Keratinocyte (primary cell): ENCODE measurements around the gene HTRA1. TPM values are rescaled to one million over a fixed set of nuclear protein-coding genes. Genes with fewer than 3 reads are reported as not detected.
A peak's percentile ranks its signal among the peaks of the same experiment; 100 is the strongest.

Experiments
- DNase-seq: peaks from one replicate; pipeline ENCODE4 v3.0.0-alpha.2; 2011; ENCODE audit warnings: low read depth, missing footprints, low spot score
- FAIRE-seq: peaks from 2 replicates; lab custom pipeline; 2011; peaks lifted over from hg19 to GRCh38; lab: Jason Lieb, UNC
- H2AFZ ChIP-seq: 2 replicates; pipeline ENCODE4 v1.6.0; 2012; ENCODE audit warnings: low read length, control low read depth, inconsistent platforms; ENCODE audit not compliant: control insufficient read depth
- H3K27ac ChIP-seq: 2 replicates; pipeline ENCODE4 v1.5.1; 2011; ENCODE audit warnings: low read length; ENCODE audit not compliant: control insufficient read depth, insufficient read depth
- H3K27me3 ChIP-seq: 3 replicates; pipeline ENCODE4 v1.6.0; 2011; ENCODE audit warnings: low read length; ENCODE audit not compliant: control insufficient read depth, insufficient read depth; ENCODE audit errors: extremely low read depth
- H3K36me3 ChIP-seq, 2 experiments: 2 replicates in 1 of 2; 3 replicates in 1 of 2; pipeline ENCODE4 v1.5.1; 2011; ENCODE audit warnings: low read length in 2 of 2, mild to moderate bottlenecking in 1 of 2; ENCODE audit not compliant: control insufficient read depth in 2 of 2, insufficient read depth in 2 of 2; ENCODE audit errors: extremely low read depth in 1 of 2
- H3K4me1 ChIP-seq: 3 replicates; pipeline ENCODE4 v1.5.1; 2011; ENCODE audit warnings: low read length; ENCODE audit not compliant: control insufficient read depth, insufficient read depth; ENCODE audit errors: extremely low read depth
- H3K4me2 ChIP-seq: 3 replicates; pipeline ENCODE4 v1.6.0; 2011; ENCODE audit warnings: low read depth, low read length; ENCODE audit not compliant: control insufficient read depth, insufficient read depth; ENCODE audit errors: extremely low read depth
- H3K4me3 ChIP-seq, 3 experiments: fragments of 200-600 bp in 1 of 3; sonication (generic) in 1 of 3; 2 replicates in 2 of 3; 3 replicates in 1 of 3; pipeline ENCODE4 v1.5.1; 2011 to 2016; ENCODE audit warnings: low read length in 3 of 3, mild to moderate bottlenecking in 3 of 3, control low read depth in 2 of 3, inconsistent platforms in 1 of 3, low read depth in 1 of 3, mixed read lengths in 1 of 3, mixed run types in 1 of 3, moderate library complexity in 1 of 3; ENCODE audit not compliant: control insufficient read depth in 2 of 3, insufficient read depth in 2 of 3; ENCODE audit errors: extremely low read depth in 1 of 3
- H3K79me2 ChIP-seq: 2 replicates; pipeline ENCODE4 v1.6.0; 2012; ENCODE audit warnings: low read length; ENCODE audit not compliant: control insufficient read depth, insufficient read depth
- H3K9ac ChIP-seq: 3 replicates; pipeline ENCODE4 v1.6.0; 2011; ENCODE audit warnings: low read length; ENCODE audit not compliant: control insufficient read depth, insufficient read depth; ENCODE audit errors: extremely low read depth
- H3K9me1 ChIP-seq: 3 replicates; pipeline ENCODE4 v1.6.0; 2011; ENCODE audit warnings: low read length; ENCODE audit not compliant: control insufficient read depth, insufficient read depth; ENCODE audit errors: extremely low read depth
- H3K9me3 ChIP-seq: 2 replicates; pipeline ENCODE4 v1.5.1; 2012; ENCODE audit warnings: low read depth, low read length; ENCODE audit not compliant: control insufficient read depth
- H4K20me1 ChIP-seq: 3 replicates; pipeline ENCODE4 v1.6.0; 2011; ENCODE audit warnings: low read length; ENCODE audit not compliant: control insufficient read depth, insufficient read depth; ENCODE audit errors: extremely low read depth
- CTCF ChIP-seq, 3 experiments: IDR thresholded peaks in 1 of 3; conservative IDR thresholded peaks in 1 of 3; optimal IDR thresholded peaks in 1 of 3; 2 replicates in 2 of 3; 3 replicates in 1 of 3; pipeline versions ENCODE3 to v1.5.1; 2011; ENCODE audit warnings: low read length in 3 of 3, mild to moderate bottlenecking in 3 of 3, moderate library complexity in 2 of 3, control low read depth in 1 of 3, inconsistent platforms in 1 of 3; ENCODE audit not compliant: insufficient read depth in 2 of 3; ENCODE audit errors: extremely low read depth in 1 of 3
- EZH2 ChIP-seq: IDR thresholded peaks from one replicate; pipeline ENCODE4 v1.6.1; 2012; ENCODE audit warnings: inconsistent platforms, mild to moderate bottlenecking, low read length, moderate library complexity
- dilution Hi-C: fragments of 300-500 bp; cut with MboI; formaldehyde crosslinking; loops from one replicate; pipeline ENCODE4 v1.7.0; 2020; ENCODE audit warnings: low sequenced_read_pairs; ENCODE audit not compliant: extremely low pct_ligation_motif_present
- polyA plus RNA-seq, 5 experiments: library from polyadenylated mRNA; depleted of rRNA in 3 of 5; stranded (reverse) in 3 of 5; stranded (forward) in 1 of 5; unstranded in 1 of 5; fragments of >200 nt; gene quantifications; 1 replicate in 1 of 5; 2 replicates in 3 of 5; 3 replicates in 1 of 5; pipeline versions ENCODE4 v1.2.1 to v1.2.3, GENCODE V29; 2011 to 2012; ENCODE audit warnings: missing spikeins in 2 of 5, low read depth in 1 of 5, low replicate concordance in 1 of 5

Gene HTRA1
- polyA plus RNA-seq, 1 donor (not counting 4 experiments of a cell fraction or from before 2014, with no cell fraction given), result 412 TPM

- DNase-seq, result no peak
- Histone ChIP-seq H3K9me1 (no peaks in the 10 kb centered on the region), H4K20me1 (no peaks in the 10 kb centered on the region), H3K27me3 (peaks cover 8% of the 10 kb centered on the region), H3K9me3 (no peaks in the 10 kb centered on the region), H3K4me2 (no peak overlapping the region), H3K9ac (no peak overlapping the region), H3K36me3 (no peaks in the 10 kb centered on the region), H3K4me3 (no peak overlapping the region), H3K79me2 (no peaks in the 10 kb centered on the region), H2AFZ (no peak overlapping the region), H3K4me1 (peaks cover 10% of the 10 kb centered on the region), H3K27ac (no peak overlapping the region)
- dilution Hi-C loops, result loop anchor here (25.0 kb wide), 1 partner anchor 171 kb away; no protein-coding TSS in a partner anchor
- TF ChIP-seq CTCF (optimal IDR thresholded peaks at IDR 0.05 in 1 of 3, IDR thresholded peaks at IDR 0.05 in 1 of 3, conservative IDR thresholded peaks at IDR 0.05 in 1 of 3; ENCODE audit: extremely low read depth in 1 of 3, insufficient read depth in 2 of 3, low read length in 3 of 3), result no peak
- no peak for TF ChIP-seq EZH2
- peak; percentile 29 for FAIRE-seq
Observed at GRCh38 chr10:122541541-122542002, 80.2 kb downstream of the HTRA1 start.

- Histone ChIP-seq H3K9ac (no peak overlapping the region), H3K9me1 (no peaks in the 10 kb centered on the region), H3K79me2 (no peaks in the 10 kb centered on the region), H3K36me3 (no peaks in the 10 kb centered on the region), H3K4me1 (peaks cover 10% of the 10 kb centered on the region), H3K27ac (no peak overlapping the region), H2AFZ (no peak overlapping the region), H3K9me3 (no peaks in the 10 kb centered on the region), H3K4me3 (no peak overlapping the region), H4K20me1 (no peaks in the 10 kb centered on the region), H3K27me3 (peaks cover 4% of the 10 kb centered on the region), H3K4me2 (peak overlapping the region; percentile 3)
- DNase-seq (no peak), FAIRE-seq (no peak)
- dilution Hi-C loops, result loop anchor here (25.0 kb wide), 1 partner anchor 168 kb away; no protein-coding TSS in a partner anchor
- TF ChIP-seq EZH2, result no peak
- no peak for TF ChIP-seq CTCF (optimal IDR thresholded peaks at IDR 0.05 in 1 of 3, IDR thresholded peaks at IDR 0.05 in 1 of 3, conservative IDR thresholded peaks at IDR 0.05 in 1 of 3; ENCODE audit: extremely low read depth in 1 of 3, insufficient read depth in 2 of 3, low read length in 3 of 3)
Observed at GRCh38 chr10:122543676-122544445, 82.5 kb downstream of the HTRA1 start.
